A549 (cell line): ENCODE results near the gene PPP1R14B. TPM values are rescaled to one million over a fixed set of nuclear protein-coding genes. Genes with fewer than 3 reads are reported as not detected.
A peak's percentile ranks its signal among the peaks of the same experiment; 100 is the strongest.

Source experiments
- ATAC-seq, 2 experiments: fragments of 200-7000 bp in 1 of 2; fragments of >200 bp in 1 of 2; cut with Nextera tagmentation in 1 of 2; cut with Tn5 transposase in 1 of 2; 3 replicates each; pipeline versions ENCODE4 v1.8.0 to v1.9.1; 2018 to 2020; ENCODE audit warnings: mild to moderate bottlenecking in 1 of 2, moderate library complexity in 1 of 2
- CTCF ChIA-PET: fragments of 300-600 bp; sonication (Branson Sonifier 250); formaldehyde crosslinking; extraction: SDS; loops from one replicate; lab custom pipeline; 2021; ENCODE audit warnings: antibody characterized with exemption, inconsistent platforms; lab: Yijun Ruan, JAX
- POLR2A ChIA-PET: fragments of 350-600 bp; formaldehyde crosslinking; extraction: SDS; loops from one replicate; lab custom pipeline; 2021; ENCODE audit warnings: antibody characterized with exemption, inconsistent platforms; lab: Yijun Ruan, JAX
- DNase-seq, 2 experiments: peaks; one replicate each; pipeline versions ENCODE4 v3.0.0 to v3.0.0-alpha.2; 2011 to 2016; ENCODE audit warnings: low read depth in 1 of 2, low spot score in 1 of 2
- FAIRE-seq: peaks from 2 replicates; lab custom pipeline; 2011; peaks lifted over from hg19 to GRCh38; lab: Jason Lieb, UNC
- H3K27ac ChIP-seq, 2 experiments: fragments of >200 bp; sonication (Bioruptor Twin); formaldehyde crosslinking; 3 replicates each; pipeline ENCODE4 v1.5.1; 2016 to 2017
- H3K4me1 ChIP-seq: fragments of >200 bp; sonication (Bioruptor Twin); formaldehyde crosslinking; 3 replicates; pipeline ENCODE4 v1.6.1; 2016
- H3K4me2 ChIP-seq: fragments of >200 bp; sonication (Bioruptor Twin); formaldehyde crosslinking; 3 replicates; pipeline ENCODE4 v1.6.1; 2016
- H3K4me3 ChIP-seq: fragments of >200 bp; sonication (Bioruptor Twin); formaldehyde crosslinking; 3 replicates; pipeline ENCODE4 v1.5.1; 2016
- H3K9me3 ChIP-seq: fragments of >200 bp; sonication (Bioruptor Twin); formaldehyde crosslinking; 3 replicates; pipeline ENCODE4 v1.6.1; 2016
- CHD2 ChIP-seq: fragments of 150-350 bp; IDR thresholded peaks from 2 replicates; pipeline ENCODE4 v1.6.1; 2014; ENCODE audit warnings: low read length; ENCODE audit not compliant: partially characterized antibody
- CHD4 ChIP-seq: fragments of 200-600 bp; sonication (generic); IDR thresholded peaks from 2 replicates; pipeline ENCODE4 v1.6.1; 2016; ENCODE audit warnings: antibody characterized with exemption, mild to moderate bottlenecking, borderline replicate concordance
- EHF ChIP-seq: fragments of 250-450 bp; sonication (Bioruptor Pico); IDR thresholded peaks from 2 replicates; pipeline ENCODE4 v1.5.0; 2020; ENCODE audit warnings: mild to moderate bottlenecking
- HDAC2 ChIP-seq: fragments of 200-600 bp; sonication (generic); IDR thresholded peaks from 2 replicates; pipeline ENCODE4 v1.6.1; 2016
- JUNB ChIP-seq: fragments of >200 bp; sonication (Bioruptor Twin); formaldehyde crosslinking; IDR thresholded peaks from 2 replicates; pipeline ENCODE4 v1.6.1; 2016
- KDM5A ChIP-seq: fragments of 200-600 bp; sonication (generic); IDR thresholded peaks from 2 replicates; pipeline ENCODE4 v1.6.1; 2016; ENCODE audit warnings: antibody characterized with exemption, mild to moderate bottlenecking
- NFE2L2 ChIP-seq: fragments of 150-350 bp; conservative IDR thresholded peaks from 2 replicates; pipeline ENCODE4 v1.6.1; 2014; ENCODE audit warnings: low read length
- POLR2AphosphoS2 ChIP-seq: conservative IDR thresholded peaks from 2 replicates; pipeline ENCODE4 v1.6.1; 2012; ENCODE audit warnings: low read length, improper control_type of control experiment, inconsistent platforms
- RAD21 ChIP-seq, 2 experiments: fragments of >200 bp in 1 of 2; sonication (Bioruptor Twin) in 1 of 2; formaldehyde crosslinking in 1 of 2; IDR thresholded peaks in 1 of 2; conservative IDR thresholded peaks in 1 of 2; 2 replicates in 1 of 2; 3 replicates in 1 of 2; pipeline ENCODE4 v1.6.1; 2012 to 2018; ENCODE audit warnings: inconsistent platforms in 1 of 2
- RCOR1 ChIP-seq: fragments of 150-350 bp; IDR thresholded peaks from 2 replicates; pipeline ENCODE4 v1.6.1; 2014; ENCODE audit warnings: antibody characterized with exemption, low read length, low read depth
- RNF2 ChIP-seq: fragments of 200-600 bp; sonication (generic); IDR thresholded peaks from 2 replicates; pipeline ENCODE4 v1.6.1; 2016; ENCODE audit warnings: low read depth, mild to moderate bottlenecking, antibody characterized with exemption, moderate library complexity, borderline replicate concordance
- SMC3 ChIP-seq: fragments of >200 bp; sonication (Bioruptor Twin); formaldehyde crosslinking; IDR thresholded peaks from 3 replicates; pipeline ENCODE4 v1.6.1; 2018; ENCODE audit warnings: inconsistent platforms
- TP53 ChIP-seq: fragments of 250-450 bp; sonication (Bioruptor Pico); IDR thresholded peaks from 2 replicates; pipeline ENCODE4 v1.5.0; 2021; ENCODE audit warnings: mild to moderate bottlenecking, moderate library complexity
- ZFP36 ChIP-seq: fragments of 450-650 bp; IDR thresholded peaks from 2 replicates; pipeline ENCODE4 v1.6.1; 2014; ENCODE audit warnings: borderline replicate concordance; ENCODE audit not compliant: partially characterized antibody
- ZNF302 ChIP-seq: fragments of 250-450 bp; sonication (Bioruptor Pico); IDR thresholded peaks from 2 replicates; pipeline ENCODE4 v1.9.0; 2021; ENCODE audit warnings: inconsistent platforms, mild to moderate bottlenecking, moderate library complexity
- WGBS: methylation state at CpG from one replicate; pipeline ENCODE4 v1.1.6; 2017; ENCODE audit errors: missing lambda C conversion rate; 5-methylcytosine and 5-hydroxymethylcytosine counted together
- polyA plus RNA-seq, 4 experiments: library from polyadenylated mRNA; depleted of rRNA in 3 of 4; stranded (reverse); fragments of >200 nt; fragmentation: RNase III in 1 of 4; extraction: RNeasy Plus Mini Kit Qiagen cat#74134 plus additional on column Dnase treatment in 1 of 4; gene quantifications; 2 replicates in 3 of 4; 3 replicates in 1 of 4; pipeline ENCODE4 v1.2.3, GENCODE V29; 2011 to 2017
- TF ChIP-seq, protein P1 (sequence below): fragments of 150-350 bp; IDR thresholded peaks from 2 replicates; pipeline ENCODE4 v1.6.1; 2014; ENCODE audit warnings: low read depth, mild to moderate bottlenecking, low read length
- TF ChIP-seq, protein P2 (sequence below): fragments of >200 bp; sonication (Bioruptor Twin); formaldehyde crosslinking; IDR thresholded peaks from 2 replicates; pipeline ENCODE4 v1.6.1; 2016
- TF ChIP-seq, protein P3 (sequence below): fragments of >200 bp; sonication (Bioruptor Twin); formaldehyde crosslinking; IDR thresholded peaks from 3 replicates; pipeline ENCODE4 v1.5.1; 2016
- TF ChIP-seq, protein P4 (sequence below): fragments of 200-600 bp; sonication (generic); IDR thresholded peaks from 2 replicates; pipeline ENCODE4 v1.6.1; 2016; ENCODE audit warnings: antibody characterized with exemption, mild to moderate bottlenecking, moderate library complexity
- TF ChIP-seq, protein P5 (sequence below): fragments of 450-650 bp; IDR thresholded peaks from 2 replicates; pipeline ENCODE4 v1.6.1; 2014; ENCODE audit warnings: antibody characterized with exemption

Gene PPP1R14B
- polyA plus RNA-seq, 2 of the 4 experiments (the other 2 are of a cell fraction): 152 to 154 TPM

DNA sequence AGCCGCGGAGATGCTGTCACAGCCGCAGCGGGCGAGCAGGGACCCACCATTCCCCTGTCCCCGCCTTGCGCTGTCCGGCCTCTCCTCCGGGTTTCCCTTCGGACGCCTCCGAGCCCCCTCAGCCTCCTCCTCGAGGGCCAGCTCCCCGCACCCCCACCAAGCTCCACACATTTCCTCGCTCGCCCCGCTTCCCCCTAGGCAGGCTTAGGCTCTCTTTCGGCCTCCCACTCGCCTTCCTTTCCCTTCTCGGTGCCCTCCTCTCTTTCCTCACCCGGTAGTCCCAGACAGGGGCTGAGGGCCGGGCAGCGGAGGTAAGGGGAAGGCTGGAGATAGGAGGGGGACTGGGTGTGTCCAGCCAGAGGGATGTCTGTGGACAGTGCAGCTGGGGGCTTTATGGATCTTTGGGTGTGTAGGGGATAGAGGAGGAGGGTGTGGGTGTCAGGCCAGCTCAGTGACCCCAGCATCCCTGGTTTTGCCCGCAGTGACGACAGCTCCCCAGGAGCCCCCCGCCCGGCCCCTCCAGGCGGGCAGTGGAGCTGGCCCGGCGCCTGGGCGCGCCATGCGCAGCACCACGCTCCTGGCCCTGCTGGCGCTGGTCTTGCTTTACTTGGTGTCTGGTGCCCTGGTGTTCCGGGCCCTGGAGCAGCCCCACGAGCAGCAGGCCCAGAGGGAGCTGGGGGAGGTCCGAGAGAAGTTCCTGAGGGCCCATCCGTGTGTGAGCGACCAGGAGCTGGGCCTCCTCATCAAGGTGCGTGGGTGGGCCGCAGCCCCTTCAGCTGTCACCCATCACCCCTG, 45.9 kb upstream of the PPP1R14B start:
- peaks cover 5% of the 10 kb centered on the region; the same call in 2 of the 3 replicates for H3K4me1 ChIP-seq
- WGBS: 86% methylated on average over 34 of the region's 42 CpGs
- no peak for TF ChIP-seq RAD21 (conservative IDR thresholded peaks at IDR 0.05 in 1 of 2, IDR thresholded peaks at IDR 0.05 in 1 of 2)
- TF ChIP-seq ZFP36: no peak
- no peak for TF ChIP-seq HDAC2
- TF ChIP-seq, protein P1, sequence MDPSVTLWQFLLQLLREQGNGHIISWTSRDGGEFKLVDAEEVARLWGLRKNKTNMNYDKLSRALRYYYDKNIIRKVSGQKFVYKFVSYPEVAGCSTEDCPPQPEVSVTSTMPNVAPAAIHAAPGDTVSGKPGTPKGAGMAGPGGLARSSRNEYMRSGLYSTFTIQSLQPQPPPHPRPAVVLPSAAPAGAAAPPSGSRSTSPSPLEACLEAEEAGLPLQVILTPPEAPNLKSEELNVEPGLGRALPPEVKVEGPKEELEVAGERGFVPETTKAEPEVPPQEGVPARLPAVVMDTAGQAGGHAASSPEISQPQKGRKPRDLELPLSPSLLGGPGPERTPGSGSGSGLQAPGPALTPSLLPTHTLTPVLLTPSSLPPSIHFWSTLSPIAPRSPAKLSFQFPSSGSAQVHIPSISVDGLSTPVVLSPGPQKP: no peak
- TF ChIP-seq RCOR1: no peak
- TF ChIP-seq CHD2: no peak
- ATAC-seq (no peak), FAIRE-seq (no peak), DNase-seq (no peak)
- H3K4me3 ChIP-seq: no peak overlapping the region
- H3K4me2 ChIP-seq: no peak overlapping the region
- no peaks in the 10 kb centered on the region for H3K9me3 ChIP-seq
- POLR2A ChIA-PET: no interaction called here
- CTCF ChIA-PET: interaction anchor here (1.0 to 20.5 kb wide), 4 partner anchors 10 to 39 kb away, joined by 3 to 448 read pairs (median 4); partner anchors contain the start of genes CATSPERZ and ESRRA
- H3K27ac ChIP-seq: no peak overlapping the region

DNA sequence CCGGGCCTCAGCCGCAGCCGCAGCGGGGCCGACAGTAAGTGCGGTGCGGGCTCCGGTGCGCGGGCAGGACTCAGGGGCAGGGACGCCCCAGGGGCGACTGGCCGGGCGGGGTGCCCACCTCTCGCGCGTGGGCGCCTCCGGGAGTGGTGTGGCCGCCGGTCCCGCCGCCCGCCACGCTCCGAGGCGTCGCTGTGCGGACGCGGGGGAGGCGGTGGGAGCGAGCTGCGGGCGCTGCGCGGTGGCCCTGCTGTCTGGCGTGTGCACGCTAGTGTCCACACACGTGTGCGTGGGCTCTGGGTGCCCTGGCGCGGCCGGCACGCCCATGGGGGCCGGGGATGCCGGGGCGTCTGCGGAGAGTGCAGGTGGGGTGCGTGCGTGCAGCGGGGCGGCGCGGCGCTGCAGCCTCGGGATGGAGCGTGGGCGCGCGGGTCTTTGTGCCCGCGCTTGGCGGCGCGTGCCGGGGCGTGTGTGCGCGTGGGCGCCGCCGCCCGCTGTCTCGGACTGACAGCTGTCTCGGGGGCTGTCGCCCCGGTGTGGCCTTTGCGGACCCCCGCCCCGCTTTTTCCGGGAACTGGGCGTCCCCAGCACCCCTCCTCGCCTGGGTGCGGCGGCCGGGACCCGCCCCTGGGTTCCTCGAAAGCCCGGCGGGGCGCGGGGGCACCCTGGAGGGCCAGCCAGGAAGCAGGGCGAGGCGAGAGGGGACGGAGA, 45.2 kb upstream of the PPP1R14B start:
- Histone ChIP-seq H3K27ac (0 out of 6 replicates have a peak overlapping the region, but pooled peaks of 1 of the 2 experiments have one; percentile 30), H3K4me2 (peak overlapping the region; percentile 49), H3K4me1 (peaks cover 5% of the 10 kb centered on the region; the same call in 2 of the 3 replicates), H3K4me3 (no peak overlapping the region)
- POLR2A ChIA-PET: no interaction called here
- DNase-seq: no peak
- ATAC-seq: no peak
- TF ChIP-seq KDM5A (no peak), NFE2L2 (no peak), CHD4 (no peak), ZNF302 (CRISPR knock-in tag) (no peak)
- TF ChIP-seq, protein P2, sequence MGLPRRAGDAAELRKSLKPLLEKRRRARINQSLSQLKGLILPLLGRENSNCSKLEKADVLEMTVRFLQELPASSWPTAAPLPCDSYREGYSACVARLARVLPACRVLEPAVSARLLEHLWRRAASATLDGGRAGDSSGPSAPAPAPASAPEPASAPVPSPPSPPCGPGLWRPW: no peak
- TF ChIP-seq, protein P1: no peak
- TF ChIP-seq, protein P3, sequence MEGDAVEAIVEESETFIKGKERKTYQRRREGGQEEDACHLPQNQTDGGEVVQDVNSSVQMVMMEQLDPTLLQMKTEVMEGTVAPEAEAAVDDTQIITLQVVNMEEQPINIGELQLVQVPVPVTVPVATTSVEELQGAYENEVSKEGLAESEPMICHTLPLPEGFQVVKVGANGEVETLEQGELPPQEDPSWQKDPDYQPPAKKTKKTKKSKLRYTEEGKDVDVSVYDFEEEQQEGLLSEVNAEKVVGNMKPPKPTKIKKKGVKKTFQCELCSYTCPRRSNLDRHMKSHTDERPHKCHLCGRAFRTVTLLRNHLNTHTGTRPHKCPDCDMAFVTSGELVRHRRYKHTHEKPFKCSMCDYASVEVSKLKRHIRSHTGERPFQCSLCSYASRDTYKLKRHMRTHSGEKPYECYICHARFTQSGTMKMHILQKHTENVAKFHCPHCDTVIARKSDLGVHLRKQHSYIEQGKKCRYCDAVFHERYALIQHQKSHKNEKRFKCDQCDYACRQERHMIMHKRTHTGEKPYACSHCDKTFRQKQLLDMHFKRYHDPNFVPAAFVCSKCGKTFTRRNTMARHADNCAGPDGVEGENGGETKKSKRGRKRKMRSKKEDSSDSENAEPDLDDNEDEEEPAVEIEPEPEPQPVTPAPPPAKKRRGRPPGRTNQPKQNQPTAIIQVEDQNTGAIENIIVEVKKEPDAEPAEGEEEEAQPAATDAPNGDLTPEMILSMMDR: no peak
- TF ChIP-seq, all 56 proteins: peak for 0
- no peaks in the 10 kb centered on the region for H3K9me3 ChIP-seq
- CTCF ChIA-PET: interaction anchor here (1.1 to 20.5 kb wide), 2 partner anchors 10 to 12 kb away, joined by 3 to 448 read pairs; partner anchors contain the start of genes CATSPERZ and ESRRA
- WGBS: 36% methylated on average over 10 of the region's 96 CpGs
- FAIRE-seq: no peak

DNA sequence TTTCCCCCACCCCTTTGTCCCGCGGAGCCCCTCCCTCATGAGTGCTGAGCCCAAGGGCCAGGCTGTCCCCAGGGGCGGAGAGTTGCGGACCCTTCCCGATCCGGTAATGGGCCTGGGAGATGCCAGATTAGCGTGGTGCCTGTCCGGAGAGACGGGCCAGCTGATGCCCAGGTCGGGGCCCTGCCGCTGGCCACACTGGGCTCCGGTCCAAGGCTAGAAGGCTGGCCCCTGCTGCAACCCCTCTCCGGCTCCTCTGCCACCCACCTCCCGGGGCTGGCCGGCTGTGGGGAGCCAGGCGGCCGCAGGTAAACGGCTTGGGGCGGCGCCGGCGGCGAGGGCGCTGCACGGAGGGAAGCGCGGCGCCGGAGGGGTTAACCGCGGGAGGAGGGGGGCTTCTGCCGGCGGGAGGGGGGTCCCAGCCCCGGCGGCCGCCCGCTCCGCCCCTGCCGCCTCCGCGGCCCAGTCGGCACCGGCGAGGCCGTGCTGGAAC, 44.6 kb upstream of the PPP1R14B start, which contains the start of gene KCNK4:
Gene KCNK4, plus strand, starts transcription at position 41 of the 490 bp plus-strand sequence. CDS start 1,717 bp downstream, outside the sequence.
- no peak for ATAC-seq
- TF ChIP-seq TP53 (CRISPR knock-in tag) (no peak), RNF2 (no peak), EHF (CRISPR knock-in tag) (no peak), POLR2AphosphoS2 (no peak), SMC3 (no peak), JUNB (no peak)
- TF ChIP-seq, protein P4, sequence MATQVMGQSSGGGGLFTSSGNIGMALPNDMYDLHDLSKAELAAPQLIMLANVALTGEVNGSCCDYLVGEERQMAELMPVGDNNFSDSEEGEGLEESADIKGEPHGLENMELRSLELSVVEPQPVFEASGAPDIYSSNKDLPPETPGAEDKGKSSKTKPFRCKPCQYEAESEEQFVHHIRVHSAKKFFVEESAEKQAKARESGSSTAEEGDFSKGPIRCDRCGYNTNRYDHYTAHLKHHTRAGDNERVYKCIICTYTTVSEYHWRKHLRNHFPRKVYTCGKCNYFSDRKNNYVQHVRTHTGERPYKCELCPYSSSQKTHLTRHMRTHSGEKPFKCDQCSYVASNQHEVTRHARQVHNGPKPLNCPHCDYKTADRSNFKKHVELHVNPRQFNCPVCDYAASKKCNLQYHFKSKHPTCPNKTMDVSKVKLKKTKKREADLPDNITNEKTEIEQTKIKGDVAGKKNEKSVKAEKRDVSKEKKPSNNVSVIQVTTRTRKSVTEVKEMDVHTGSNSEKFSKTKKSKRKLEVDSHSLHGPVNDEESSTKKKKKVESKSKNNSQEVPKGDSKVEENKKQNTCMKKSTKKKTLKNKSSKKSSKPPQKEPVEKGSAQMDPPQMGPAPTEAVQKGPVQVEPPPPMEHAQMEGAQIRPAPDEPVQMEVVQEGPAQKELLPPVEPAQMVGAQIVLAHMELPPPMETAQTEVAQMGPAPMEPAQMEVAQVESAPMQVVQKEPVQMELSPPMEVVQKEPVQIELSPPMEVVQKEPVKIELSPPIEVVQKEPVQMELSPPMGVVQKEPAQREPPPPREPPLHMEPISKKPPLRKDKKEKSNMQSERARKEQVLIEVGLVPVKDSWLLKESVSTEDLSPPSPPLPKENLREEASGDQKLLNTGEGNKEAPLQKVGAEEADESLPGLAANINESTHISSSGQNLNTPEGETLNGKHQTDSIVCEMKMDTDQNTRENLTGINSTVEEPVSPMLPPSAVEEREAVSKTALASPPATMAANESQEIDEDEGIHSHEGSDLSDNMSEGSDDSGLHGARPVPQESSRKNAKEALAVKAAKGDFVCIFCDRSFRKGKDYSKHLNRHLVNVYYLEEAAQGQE: no peak
- TF ChIP-seq, protein P5, sequence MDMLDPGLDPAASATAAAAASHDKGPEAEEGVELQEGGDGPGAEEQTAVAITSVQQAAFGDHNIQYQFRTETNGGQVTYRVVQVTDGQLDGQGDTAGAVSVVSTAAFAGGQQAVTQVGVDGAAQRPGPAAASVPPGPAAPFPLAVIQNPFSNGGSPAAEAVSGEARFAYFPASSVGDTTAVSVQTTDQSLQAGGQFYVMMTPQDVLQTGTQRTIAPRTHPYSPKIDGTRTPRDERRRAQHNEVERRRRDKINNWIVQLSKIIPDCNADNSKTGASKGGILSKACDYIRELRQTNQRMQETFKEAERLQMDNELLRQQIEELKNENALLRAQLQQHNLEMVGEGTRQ: no peak

More for the DNA sequence above, 44.6 kb upstream of the PPP1R14B start, which contains the start of gene KCNK4:
- no peak within 1 kb of the TSS for H3K4me3 ChIP-seq
- WGBS: 76% methylated on average over 8 of the region's 45 CpGs
- H3K27ac ChIP-seq: 0 out of 6 replicates have a peak within 1 kb of the TSS, but pooled peaks of 1 of the 2 experiments have one; percentile 30
- FAIRE-seq (no peak), DNase-seq (no peak)
- CTCF ChIA-PET: interaction anchor here (2.7 to 20.5 kb wide), 2 partner anchors 12 to 40 kb away, joined by 12 to 448 read pairs; partner anchors contain the start of genes CATSPERZ, ESRRA and PLCB3
- peak within 1 kb of the TSS; percentile 49 for H3K4me2 ChIP-seq
- H3K4me1 ChIP-seq: peaks cover 8% of the 10 kb centered on the region; the same call in 2 of the 3 replicates
- POLR2A ChIA-PET: no interaction called here
- H3K9me3 ChIP-seq: no peaks in the 10 kb centered on the region
